BJ (cell line): ENCODE data around the gene PSORS1C1. TPM values are rescaled to one million over a fixed set of nuclear protein-coding genes. Genes with fewer than 3 reads are reported as not detected.

Experiments
- CTCF ChIA-PET: fragments of 350-600 bp; formaldehyde crosslinking; extraction: SDS; loops from one replicate; lab custom pipeline; 2021; ENCODE audit warnings: antibody characterized with exemption, inconsistent platforms; lab: Yijun Ruan, JAX
- POLR2A ChIA-PET: fragments of 300-600 bp; sonication (Branson Sonifier 250); formaldehyde crosslinking; extraction: SDS; loops from one replicate; lab custom pipeline; 2021; ENCODE audit warnings: antibody characterized with exemption; lab: Charles Lee
- DNase-seq: peaks from one replicate; pipeline ENCODE4 v3.0.0-alpha.2; 2011; ENCODE audit warnings: low read depth
- H3K27me3 ChIP-seq: 2 replicates; pipeline ENCODE4 v1.6.0; 2011; ENCODE audit warnings: low read length; ENCODE audit not compliant: control insufficient read depth, insufficient read depth
- H3K36me3 ChIP-seq: 2 replicates; pipeline ENCODE4 v1.5.1; 2011; ENCODE audit warnings: low read length; ENCODE audit not compliant: control insufficient read depth, insufficient read depth
- H3K4me3 ChIP-seq: 2 replicates; pipeline ENCODE4 v1.5.1; 2011; ENCODE audit warnings: low read depth, mild to moderate bottlenecking, control low read depth, low read length
- CTCF ChIP-seq: IDR thresholded peaks from 2 replicates; pipeline ENCODE4 v1.5.1; 2011; ENCODE audit warnings: low read depth, mild to moderate bottlenecking, control low read depth, inconsistent platforms, low read length, moderate library complexity; ENCODE audit not compliant: insufficient read depth
- polyA plus RNA-seq: library from polyadenylated mRNA; depleted of rRNA; stranded (reverse); fragments of >200 nt; gene quantifications from 2 replicates; pipeline ENCODE4 v1.2.3, GENCODE V29; 2011

PSORS1C1 gene
- polyA plus RNA-seq, 1 experiment, result 6.7 TPM

GRCh38 chr6:31138982-31139381, 24.4 kb downstream of the PSORS1C1 start, which contains the start of gene PSORS1C2:
Gene PSORS1C2 (minus strand): TSS chr6:31139066. CDS start chr6:31139026, 40 bp downstream.
- CTCF ChIA-PET, result interaction anchor here (1.0 to 9.2 kb wide), 10 partner anchors 10 to 244 kb away, joined by 3 to 166 read pairs (median 4); no protein-coding TSS in a partner anchor

GRCh38 chr6:31139599-31139998, 25.0 kb downstream of the PSORS1C1 start:
- no peaks in the 10 kb centered on the region for H3K27me3 ChIP-seq
- ChIA-PET CTCF (interaction anchor here (1.0 to 9.2 kb wide), 6 partner anchors 11 to 244 kb away, joined by 3 to 166 read pairs (median 12); no protein-coding TSS in a partner anchor), POLR2A (no interaction called here)
- TF ChIP-seq CTCF, result no peak
- H3K4me3 ChIP-seq, result no peak overlapping the region
- peaks cover under 1% of the 10 kb centered on the region; the same call in 1 of the 2 replicates for H3K36me3 ChIP-seq
- DNase-seq, result no peak

More at GRCh38 chr6:31138982-31139381, 24.4 kb downstream of the PSORS1C1 start, which contains the start of gene PSORS1C2:
- POLR2A ChIA-PET, result no interaction called here
- no peaks in the 10 kb centered on the region for H3K27me3 ChIP-seq
- DNase-seq, result no peak
- H3K36me3 ChIP-seq, result no peaks in the 10 kb centered on the region; the same call in 1 of the 2 replicates
- TF ChIP-seq CTCF, result no peak
- H3K4me3 ChIP-seq, result no peak within 1 kb of the TSS

GRCh38 chr6:31140643-31141042, 26.0 kb downstream of the PSORS1C1 start:
- no peak for DNase-seq
- CTCF ChIA-PET, result interaction anchor here (9.2 kb wide), 1 partner anchor 53 kb away, joined by 166 read pairs; no protein-coding TSS in a partner anchor
- H3K36me3 ChIP-seq, result peaks cover 4% of the 10 kb centered on the region

GRCh38 chr6:31142361-31142761, 27.8 kb downstream of the PSORS1C1 start:
- Histone ChIP-seq H3K27me3 (no peaks in the 10 kb centered on the region), H3K36me3 (peaks cover 4% of the 10 kb centered on the region), H3K4me3 (no peak overlapping the region)
- CTCF ChIA-PET, result interaction anchor here (1.1 to 9.2 kb wide), 5 partner anchors 12 to 224 kb away, joined by 3 to 166 read pairs (median 6); no protein-coding TSS in a partner anchor
- POLR2A ChIA-PET, result no interaction called here
- no peak for TF ChIP-seq CTCF
- no peak for DNase-seq

More at GRCh38 chr6:31140643-31141042, 26.0 kb downstream of the PSORS1C1 start:
- POLR2A ChIA-PET, result no interaction called here
- Histone ChIP-seq H3K27me3 (no peaks in the 10 kb centered on the region), H3K4me3 (no peak overlapping the region)
- no peak for TF ChIP-seq CTCF

- CTCF ChIA-PET, result interaction anchor here (2.1 to 9.2 kb wide), 4 partner anchors 13 to 224 kb away, joined by 6 to 166 read pairs (median 9); no protein-coding TSS in a partner anchor
- no peaks in the 10 kb centered on the region for H3K27me3 ChIP-seq
- POLR2A ChIA-PET, result no interaction called here
- no peak overlapping the region for H3K4me3 ChIP-seq
- no peak for DNase-seq
- no peak for TF ChIP-seq CTCF
- H3K36me3 ChIP-seq, result peaks cover 4% of the 10 kb centered on the region
Observed at GRCh38 chr6:31143148-31143547, 28.5 kb downstream of the PSORS1C1 start.
